NCI-H345 treated with DMSO at 0.1 percent for 48 hours (cell line): ENCODE measurements around the gene OR5K1.

Source experiments
- DNase-seq: peaks from one replicate; lab custom pipeline; 2025; ENCODE audit not compliant: unreplicated experiment; lab: John Stamatoyannopoulos, UW

Gene OR5K1

DNA sequence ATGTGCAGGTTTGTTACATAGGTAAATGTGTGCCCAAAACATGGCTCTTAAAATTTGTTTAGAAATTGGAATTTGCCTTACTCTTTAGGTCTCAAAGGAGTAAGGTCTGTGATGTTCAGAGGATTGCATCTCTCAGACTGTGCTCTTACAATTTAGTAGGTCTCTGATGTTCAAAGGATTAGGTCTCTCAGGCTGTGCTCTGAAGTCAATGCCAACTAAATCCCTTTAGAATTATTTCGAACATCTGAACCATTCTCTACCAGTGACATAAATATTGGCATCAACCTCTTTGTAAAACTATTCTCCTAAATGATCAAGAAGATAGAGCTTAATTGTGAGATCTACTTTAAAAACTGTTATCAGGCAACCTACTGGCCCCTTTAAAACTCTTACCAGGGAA lies at the start of gene OR5K1:
OR5K1 (plus strand) TSS at position 301 of the 400 bp plus-strand sequence. CDS start 6,376 bp downstream, outside the sequence.
- DNase-seq: no peak

- no peak for DNase-seq
Observed at GRCh38 chr3:98432575-98432974, 30.4 kb upstream of the OR5K1 start.

- no peak for DNase-seq
Observed at GRCh38 chr3:98433764-98434163, 29.2 kb upstream of the OR5K1 start.

- no peak for DNase-seq
Observed at GRCh38 chr3:98434412-98434811, 28.6 kb upstream of the OR5K1 start.

- no peak for DNase-seq
Observed at GRCh38 chr3:98440283-98440682, 22.7 kb upstream of the OR5K1 start.

- no peak for DNase-seq
Observed at GRCh38 chr3:98445949-98446406, 17.0 kb upstream of the OR5K1 start.

GRCh38 chr3:98449606-98450193 lies 13.3 kb upstream of the OR5K1 start:
- no peak for DNase-seq

- no peak for DNase-seq
Observed at GRCh38 chr3:98450372-98450771, 12.6 kb upstream of the OR5K1 start.

GRCh38 chr3:98453827-98454226 lies 9.2 kb upstream of the OR5K1 start:
- DNase-seq: no peak

DNA sequence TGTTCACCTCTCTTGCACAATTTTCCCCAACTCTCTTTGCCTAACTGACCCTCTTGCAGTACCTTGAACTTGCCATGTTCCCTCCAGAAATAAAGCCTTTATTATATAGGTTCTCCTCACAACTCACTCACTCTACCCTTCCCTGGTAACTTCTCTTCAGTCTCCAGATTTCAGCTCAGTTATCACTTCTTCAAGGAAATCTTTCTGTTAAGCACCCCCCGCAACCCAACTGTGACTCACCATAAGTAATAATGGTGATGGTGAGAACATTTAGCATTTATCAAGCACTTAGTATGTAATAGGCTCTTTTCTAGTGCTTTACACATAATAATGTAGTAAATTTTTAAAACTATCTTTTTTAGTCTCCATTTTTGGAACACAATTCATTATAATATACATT lies 8.1 kb upstream of the OR5K1 start:
- no peak for DNase-seq

- DNase-seq: no peak
Observed at GRCh38 chr3:98457543-98457942, 5.5 kb upstream of the OR5K1 start.

DNA sequence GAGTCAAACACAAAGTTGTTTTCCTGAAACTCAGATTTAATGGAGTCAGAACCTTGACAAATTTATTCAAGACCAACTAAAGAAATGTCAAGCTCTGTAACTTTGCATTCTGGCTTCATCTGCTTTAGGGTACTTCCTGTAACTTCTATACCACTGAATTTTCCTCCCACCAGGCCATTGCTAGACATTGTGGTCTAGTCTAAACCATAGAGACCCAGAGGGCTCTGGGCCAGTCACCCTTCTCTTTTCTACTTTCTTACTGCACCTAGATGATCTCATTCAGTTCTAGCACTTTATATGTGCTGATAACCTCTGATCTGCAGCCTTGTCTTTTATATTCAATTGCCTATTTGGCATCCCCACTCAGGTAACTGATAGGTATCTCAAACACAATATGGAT lies 2.8 kb upstream of the OR5K1 start:
- no peak for DNase-seq

DNA sequence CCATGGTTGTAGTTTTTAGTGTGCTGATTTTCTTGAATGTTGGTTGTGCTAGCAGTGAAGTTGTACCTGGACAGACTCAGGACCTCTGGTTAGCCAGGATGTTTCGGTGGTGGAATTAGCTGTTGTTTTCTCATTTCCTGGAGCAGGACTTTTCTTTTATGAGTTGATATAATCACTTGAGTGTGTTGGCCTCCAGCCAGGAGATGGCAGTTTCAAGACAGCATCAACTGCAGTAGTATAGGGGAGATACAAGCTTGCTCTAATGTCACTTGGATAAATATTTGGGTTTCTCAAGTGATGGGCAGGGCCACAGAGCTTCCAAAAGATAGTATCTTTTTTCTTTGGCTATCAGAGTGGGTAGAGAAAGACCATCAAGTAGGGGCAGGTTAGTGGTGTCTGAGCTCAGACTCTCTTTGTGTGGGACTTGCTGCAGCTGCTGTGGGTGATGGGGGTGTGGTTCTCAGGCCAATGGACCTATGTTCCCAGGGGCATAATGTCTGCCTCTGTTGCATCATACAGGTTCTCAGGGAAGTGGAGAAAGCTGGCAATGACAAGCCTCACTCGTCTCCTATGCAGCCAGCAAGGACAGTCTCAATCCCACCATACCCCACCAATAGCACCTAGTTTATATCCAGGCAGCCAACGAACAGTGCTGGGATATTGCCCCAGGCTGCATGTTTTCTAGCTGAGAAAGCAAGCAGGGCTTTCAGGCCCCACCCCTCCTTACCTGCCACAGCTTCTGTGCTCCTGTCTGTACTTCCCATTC lies 19.9 kb downstream of the OR5K1 start:
- no peak for DNase-seq

- no peak for DNase-seq
Observed at GRCh38 chr3:98483626-98484025, 20.6 kb downstream of the OR5K1 start.

DNA sequence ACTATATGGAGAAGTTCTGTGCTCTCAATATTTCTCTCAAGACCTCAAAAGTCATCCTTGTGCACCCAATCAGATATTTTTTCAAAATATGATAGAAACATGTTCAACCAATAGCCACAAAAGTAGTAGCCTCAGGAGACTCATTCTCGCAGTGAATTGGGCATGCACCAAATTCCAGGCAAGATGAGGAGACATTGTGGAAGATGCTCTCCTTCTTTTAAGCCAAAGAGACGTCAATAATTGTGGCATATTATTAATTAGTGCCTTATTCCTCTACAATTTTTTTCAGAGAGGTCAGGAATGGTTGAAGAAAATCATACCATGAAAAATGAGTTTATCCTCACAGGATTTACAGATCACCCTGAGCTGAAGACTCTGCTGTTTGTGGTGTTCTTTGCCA lies 34.4 kb downstream of the OR5K1 start, which contains the start of gene OR5K2:
OR5K2 (plus strand) TSS at position 301 of the 400 bp plus-strand sequence; CDS start at position 301, 0 bp downstream.
- no peak for DNase-seq

DNA sequence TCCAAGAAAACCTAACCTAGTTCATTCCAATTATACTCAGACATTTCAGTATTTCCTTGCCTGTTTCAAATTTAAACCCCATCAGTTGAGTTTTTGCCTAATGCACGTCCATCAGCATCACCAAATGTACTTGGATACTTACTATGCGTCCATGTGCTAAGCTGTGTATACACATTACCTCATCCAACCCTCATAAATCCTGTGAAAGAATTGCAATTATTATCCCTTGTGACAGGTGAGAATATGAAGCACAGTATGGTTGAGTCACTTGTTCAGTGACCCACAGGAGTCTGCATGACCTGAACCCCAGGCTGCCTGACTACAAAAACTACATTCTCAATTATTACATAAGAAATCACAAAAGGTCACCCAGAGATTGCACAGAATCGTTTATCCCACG lies 37.0 kb downstream of the OR5K1 start:
- no peak for DNase-seq

DNA sequence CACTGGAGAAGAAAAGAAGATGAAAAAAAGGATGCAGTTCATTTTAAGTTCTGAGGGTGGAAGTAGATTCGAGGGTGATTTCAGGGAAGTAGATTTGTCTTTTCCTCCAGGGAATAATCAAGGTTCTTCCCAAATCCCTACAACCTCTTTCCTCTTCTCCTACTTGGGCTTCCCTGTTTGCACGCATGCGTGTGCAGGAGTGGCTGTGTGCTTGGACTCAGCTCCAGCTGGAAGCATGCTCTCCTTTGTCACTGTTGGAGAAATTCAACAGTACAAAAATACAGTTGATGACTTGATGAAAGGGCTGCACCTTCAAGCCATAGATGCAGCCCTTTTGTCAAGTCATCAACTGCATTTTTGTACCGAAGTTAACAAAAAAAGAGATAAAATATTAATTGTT lies 38.3 kb downstream of the OR5K1 start:
- no peak for DNase-seq

DNA sequence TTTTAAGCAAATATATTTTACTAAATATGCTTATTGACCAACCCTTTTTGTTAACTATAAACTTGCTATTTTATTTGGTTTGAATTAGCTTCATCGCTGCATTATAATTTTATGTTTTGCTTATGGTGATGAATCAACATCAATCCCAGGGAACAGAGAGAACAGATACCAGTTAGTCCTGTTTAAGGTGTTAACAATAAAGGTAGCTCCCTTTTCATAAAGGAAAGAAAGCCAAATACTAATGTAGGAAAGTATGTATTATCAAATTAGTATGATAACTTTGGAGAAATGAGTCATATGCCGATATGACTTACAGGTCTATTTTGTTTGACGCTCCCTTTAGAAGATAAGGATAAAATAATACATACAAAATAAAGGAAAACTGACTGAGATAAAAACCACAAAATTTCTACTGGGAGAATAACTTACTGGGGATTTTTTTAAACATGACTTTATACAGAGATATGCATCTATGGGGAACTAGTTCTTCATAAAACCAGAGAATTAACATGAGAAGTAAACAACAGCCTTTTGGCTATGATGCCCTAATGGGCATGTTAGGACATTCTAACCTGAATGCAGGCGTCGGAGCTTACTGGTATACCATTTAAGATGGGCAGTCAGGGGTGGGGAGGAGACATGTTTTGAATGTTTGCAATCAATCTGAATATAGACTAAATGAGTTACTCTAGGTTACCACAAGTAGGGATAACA lies 39.0 kb downstream of the OR5K1 start:
- no peak for DNase-seq

DNA sequence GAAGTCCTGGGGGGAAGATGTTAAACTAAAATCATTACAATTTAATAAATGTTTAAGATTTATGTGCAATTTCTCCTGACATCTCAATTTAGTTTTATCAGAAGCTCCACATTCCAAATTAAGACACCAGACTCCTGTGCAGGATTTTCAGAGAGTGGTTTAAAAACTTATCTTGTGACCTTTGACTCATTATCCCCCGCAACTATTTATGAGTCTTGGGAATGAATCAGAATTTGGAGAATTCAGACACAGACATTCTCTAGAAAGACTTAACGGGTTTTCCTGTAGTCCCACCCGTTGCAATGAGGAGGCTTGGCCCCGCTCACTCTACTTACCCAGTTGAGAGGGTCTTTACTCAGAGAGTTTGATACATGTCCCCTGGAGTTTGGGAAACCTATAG lies 41.5 kb downstream of the OR5K1 start:
- no peak for DNase-seq

- DNase-seq: no peak
Observed at GRCh38 chr3:98508582-98508981, 45.6 kb downstream of the OR5K1 start.

DNA sequence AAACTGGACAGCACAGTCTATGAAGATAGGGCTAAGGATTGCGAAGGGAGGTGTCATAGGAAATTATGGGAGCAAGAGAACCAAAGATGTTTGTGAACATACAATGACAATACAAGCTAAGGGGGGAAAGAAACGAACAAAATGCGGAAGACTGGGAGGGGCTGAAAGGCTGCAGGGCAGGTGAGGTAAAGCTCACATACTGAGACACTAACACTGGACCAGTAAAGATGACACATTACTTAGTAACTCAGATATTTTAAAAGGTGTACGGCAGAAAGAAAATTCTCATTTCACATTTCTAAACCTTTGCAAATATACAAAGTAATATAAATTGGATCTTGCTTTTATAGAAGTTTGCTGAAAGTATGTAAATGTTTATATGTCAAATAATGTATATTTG lies 49.6 kb downstream of the OR5K1 start:
- no peak for DNase-seq

DNA sequence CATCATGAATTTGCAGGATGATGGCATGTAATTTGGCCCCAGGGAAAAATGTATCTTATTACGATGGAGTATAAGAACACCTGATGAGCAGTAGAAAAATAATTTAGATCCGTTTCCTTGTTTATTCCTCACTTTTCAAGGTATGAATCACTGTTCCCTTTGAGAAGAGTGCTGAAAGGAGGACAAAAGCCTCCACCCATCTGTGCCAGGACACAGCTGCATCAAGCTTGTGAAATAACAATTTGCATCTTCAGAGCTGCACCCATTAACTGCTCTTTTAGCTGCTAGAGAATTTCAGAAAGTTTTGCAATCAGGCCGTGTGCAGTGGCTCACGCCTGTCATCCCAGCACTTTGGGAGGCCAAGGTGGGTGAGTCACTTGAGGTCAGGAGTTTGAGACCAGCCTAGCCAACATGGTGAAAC lies 50.1 kb downstream of the OR5K1 start:
- no peak for DNase-seq
